ENCODE data around the gene GPC5. TPM values are rescaled to one million over a fixed set of nuclear protein-coding genes. Genes with fewer than 3 reads are reported as not detected.

The GPC5 gene
- total RNA-seq, 1 experiment from 2014 or later, result 0.21 TPM

DNA sequence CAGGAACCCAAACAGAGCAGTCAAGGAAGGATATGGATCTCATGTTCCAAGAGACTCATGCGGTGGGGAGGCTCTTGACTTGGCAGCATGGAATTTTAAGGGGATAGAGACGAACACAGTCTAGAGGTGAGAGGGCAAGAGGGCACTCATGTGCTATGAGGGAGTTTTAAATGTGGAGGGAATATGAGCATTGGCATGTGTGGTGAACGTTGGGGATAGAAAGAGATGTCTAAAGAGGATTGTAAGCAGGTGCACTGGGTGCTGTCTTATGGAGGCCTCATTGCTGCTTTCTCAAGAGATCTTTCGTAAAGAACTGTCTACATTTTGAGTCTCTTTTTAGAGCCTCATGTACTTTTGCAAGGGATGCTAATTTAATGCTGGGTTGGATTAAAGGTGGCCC, 1227.9 kb downstream of the GPC5 start:
- DNase-seq (ENCODE audit: low spot score), result no peak
- H3K36me3 ChIP-seq (ENCODE audit: insufficient read depth, low read length, poor library complexity, severe bottlenecking), result no peaks in the 10 kb centered on the region
- ChIA-PET POLR2A (ENCODE audit: low non-redundant PET) (no interaction called here), CTCF (no interaction called here)
- intact Hi-C loops (cut with micrococcal nuclease; ENCODE audit: unreplicated experiment), result no loop called here
- no peaks in the 10 kb centered on the region for H3K27me3 ChIP-seq (replicated peaks; ENCODE audit: insufficient read depth, low read depth, low read length, poor library complexity)
- no TSS peak for BruUV-seq (replicated peaks)
- H3K9me3 ChIP-seq (ENCODE audit: low read depth, low read length, poor library complexity, severe bottlenecking), result no peaks in the 10 kb centered on the region
- TF ChIP-seq, protein P1, sequence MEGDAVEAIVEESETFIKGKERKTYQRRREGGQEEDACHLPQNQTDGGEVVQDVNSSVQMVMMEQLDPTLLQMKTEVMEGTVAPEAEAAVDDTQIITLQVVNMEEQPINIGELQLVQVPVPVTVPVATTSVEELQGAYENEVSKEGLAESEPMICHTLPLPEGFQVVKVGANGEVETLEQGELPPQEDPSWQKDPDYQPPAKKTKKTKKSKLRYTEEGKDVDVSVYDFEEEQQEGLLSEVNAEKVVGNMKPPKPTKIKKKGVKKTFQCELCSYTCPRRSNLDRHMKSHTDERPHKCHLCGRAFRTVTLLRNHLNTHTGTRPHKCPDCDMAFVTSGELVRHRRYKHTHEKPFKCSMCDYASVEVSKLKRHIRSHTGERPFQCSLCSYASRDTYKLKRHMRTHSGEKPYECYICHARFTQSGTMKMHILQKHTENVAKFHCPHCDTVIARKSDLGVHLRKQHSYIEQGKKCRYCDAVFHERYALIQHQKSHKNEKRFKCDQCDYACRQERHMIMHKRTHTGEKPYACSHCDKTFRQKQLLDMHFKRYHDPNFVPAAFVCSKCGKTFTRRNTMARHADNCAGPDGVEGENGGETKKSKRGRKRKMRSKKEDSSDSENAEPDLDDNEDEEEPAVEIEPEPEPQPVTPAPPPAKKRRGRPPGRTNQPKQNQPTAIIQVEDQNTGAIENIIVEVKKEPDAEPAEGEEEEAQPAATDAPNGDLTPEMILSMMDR (conservative IDR thresholded peaks at IDR 0.05; ENCODE audit: low read depth, low read length), result no peak
- no peak for TF ChIP-seq EZH2 (IDR thresholded peaks at IDR 0.05; ENCODE audit: borderline replicate concordance, low read depth, low read length, poor library complexity, severe bottlenecking)
- no peak overlapping the region for H3K4me3 ChIP-seq (ENCODE audit: low read depth, low read length, poor library complexity, severe bottlenecking)
- H3K27ac ChIP-seq (ENCODE audit: low read depth, low read length, poor library complexity, severe bottlenecking), result no peak overlapping the region
- no peaks in the 10 kb centered on the region for H3K4me1 ChIP-seq (ENCODE audit: insufficient read depth, low read length, poor library complexity, severe bottlenecking)

DNA sequence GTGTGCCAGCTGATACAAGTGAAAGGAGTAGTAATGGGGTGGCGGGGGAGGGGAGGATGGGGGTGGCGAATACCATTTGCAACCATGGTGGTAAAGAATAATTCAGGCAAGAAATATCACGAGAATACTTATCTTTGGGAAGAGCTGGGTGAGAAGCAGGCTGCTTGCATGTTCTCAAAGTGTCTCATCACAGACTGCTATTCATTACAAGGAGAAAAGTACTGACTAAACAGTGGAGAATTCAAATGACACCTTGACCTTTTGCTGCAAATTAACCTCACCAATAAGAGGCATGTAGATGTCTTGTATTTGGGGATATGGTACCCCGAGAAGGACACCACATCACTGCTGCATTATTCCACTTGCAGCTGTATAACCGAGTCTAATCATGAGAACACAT, 1242.5 kb downstream of the GPC5 start:
- POLR2A ChIA-PET (ENCODE audit: low non-redundant PET), result no interaction called here
- Histone ChIP-seq H3K9me3 (ENCODE audit: low read depth, low read length, poor library complexity, severe bottlenecking) (no peaks in the 10 kb centered on the region), H3K36me3 (ENCODE audit: insufficient read depth, low read length, poor library complexity, severe bottlenecking) (no peaks in the 10 kb centered on the region), H3K4me3 (ENCODE audit: low read depth, low read length, poor library complexity, severe bottlenecking) (no peak overlapping the region), H3K27ac (ENCODE audit: low read depth, low read length, poor library complexity, severe bottlenecking) (no peak overlapping the region), H3K27me3 (replicated peaks; ENCODE audit: insufficient read depth, low read depth, low read length, poor library complexity) (no peaks in the 10 kb centered on the region), H3K4me1 (ENCODE audit: insufficient read depth, low read length, poor library complexity, severe bottlenecking) (no peaks in the 10 kb centered on the region)
- intact Hi-C loops (cut with micrococcal nuclease; ENCODE audit: unreplicated experiment), result no loop called here
- no peak for DNase-seq (ENCODE audit: low spot score)
- no peak for TF ChIP-seq EZH2 (IDR thresholded peaks at IDR 0.05; ENCODE audit: borderline replicate concordance, low read depth, low read length, poor library complexity, severe bottlenecking)
- TF ChIP-seq, protein P1 (conservative IDR thresholded peaks at IDR 0.05; ENCODE audit: low read depth, low read length), result no peak
- BruUV-seq (replicated peaks), result no TSS peak
- CTCF ChIA-PET, result no interaction called here

DNA sequence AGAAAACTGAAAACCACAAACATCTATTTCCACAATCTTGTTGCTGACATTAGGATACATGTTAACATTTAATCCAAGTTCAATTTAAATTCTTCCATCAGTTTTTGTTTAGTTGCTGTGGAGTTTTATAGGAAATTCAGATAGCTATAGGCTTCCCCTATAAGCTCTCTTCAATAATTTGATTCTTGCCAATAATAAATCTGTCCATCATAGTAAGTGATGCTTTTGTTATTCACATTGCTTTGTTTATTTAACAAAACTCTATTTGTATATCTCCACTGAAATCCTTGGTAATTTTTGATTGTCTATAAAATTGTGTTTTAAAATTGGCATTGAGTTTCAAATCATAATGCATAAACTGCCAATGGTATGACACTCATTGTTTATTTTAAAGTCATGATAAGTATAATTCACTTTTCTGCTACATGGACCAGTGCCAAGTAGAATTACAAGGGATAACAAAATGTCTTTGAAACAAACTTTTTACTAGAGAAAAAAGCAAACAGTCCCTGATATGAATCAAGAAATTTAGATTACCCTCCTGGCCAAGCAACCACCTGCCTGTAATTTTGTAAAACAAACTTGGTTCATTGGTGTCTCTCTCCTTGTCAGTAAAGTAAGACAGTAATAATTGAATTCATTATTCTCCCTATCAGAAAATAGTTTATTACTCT, 1250.9 kb downstream of the GPC5 start:
- BruUV-seq (replicated peaks), result no TSS peak
- Histone ChIP-seq H3K27me3 (replicated peaks; ENCODE audit: insufficient read depth, low read depth, low read length, poor library complexity) (no peaks in the 10 kb centered on the region), H3K9me3 (ENCODE audit: low read depth, low read length, poor library complexity, severe bottlenecking) (no peaks in the 10 kb centered on the region), H3K27ac (ENCODE audit: low read depth, low read length, poor library complexity, severe bottlenecking) (no peak overlapping the region), H3K36me3 (ENCODE audit: insufficient read depth, low read length, poor library complexity, severe bottlenecking) (no peaks in the 10 kb centered on the region), H3K4me3 (ENCODE audit: low read depth, low read length, poor library complexity, severe bottlenecking) (no peak overlapping the region), H3K4me1 (ENCODE audit: insufficient read depth, low read length, poor library complexity, severe bottlenecking) (no peaks in the 10 kb centered on the region)
- TF ChIP-seq EZH2 (IDR thresholded peaks at IDR 0.05; ENCODE audit: borderline replicate concordance, low read depth, low read length, poor library complexity, severe bottlenecking), result no peak
- TF ChIP-seq, protein P1 (conservative IDR thresholded peaks at IDR 0.05; ENCODE audit: low read depth, low read length), result no peak
- no peak for DNase-seq (ENCODE audit: low spot score)
- CTCF ChIA-PET, result no interaction called here
- intact Hi-C loops (cut with micrococcal nuclease; ENCODE audit: unreplicated experiment), result no loop called here
- POLR2A ChIA-PET (ENCODE audit: low non-redundant PET), result no interaction called here

All from A673 (cell line).